GM18909 (cell line): ENCODE data around the gene SPATA16.
"Not testable (repeated sequence)": the region's sequence is repeated elsewhere in the genome, so short reads cannot be mapped to it uniquely, and the experiment has no call there.

Experiments used
- ATAC-seq: cut with Tn5 transposase; IDR thresholded peaks from one replicate; pipeline ENCODE4 v1.9.1; 2021; ENCODE audit warnings: mild to moderate bottlenecking; ENCODE audit not compliant: unreplicated experiment, poor library complexity

The SPATA16 gene

GRCh38 chr3:172908771-172909270 is 232.2 kb downstream of the SPATA16 start:
- no peak for ATAC-seq

- no peak for ATAC-seq
These were observed 235.6 kb downstream of the SPATA16 start for GRCh38 chr3:172905451-172905850.

- no peak for ATAC-seq
These were observed 236.2 kb downstream of the SPATA16 start for GRCh38 chr3:172904711-172905373.

DNA sequence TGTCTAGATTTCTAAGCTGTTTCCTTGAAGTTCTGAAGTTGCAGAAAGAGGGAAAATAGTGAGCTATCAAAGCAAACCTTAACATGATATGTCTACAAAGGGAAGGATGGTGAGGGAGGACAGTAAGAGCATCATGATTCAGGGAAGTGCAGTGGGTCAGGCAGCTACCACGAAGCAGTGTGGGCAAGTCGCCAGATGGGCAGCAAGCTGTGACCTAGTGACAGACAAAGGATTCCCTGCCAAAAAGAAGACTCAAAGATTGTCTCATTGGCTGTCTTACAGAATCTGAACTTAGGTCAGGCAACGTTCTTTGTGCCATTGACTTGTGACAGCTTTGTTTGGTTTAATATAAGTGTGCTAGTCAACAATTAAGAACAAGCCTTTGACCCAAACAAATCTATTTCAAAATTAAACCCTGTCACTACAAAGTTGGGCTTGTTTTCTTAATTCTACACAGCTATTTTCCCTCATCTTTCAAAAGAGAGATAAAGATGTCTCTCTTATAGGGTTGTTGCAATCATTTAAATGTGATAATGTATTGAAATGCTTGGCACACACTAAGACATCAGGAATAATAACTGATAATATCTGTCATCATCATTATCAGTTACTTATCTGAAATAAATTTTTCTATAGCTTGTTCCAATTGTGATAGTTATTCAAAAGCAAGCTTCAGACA is 237.3 kb downstream of the SPATA16 start:
- no peak for ATAC-seq

GRCh38 chr3:172892158-172892557 is 248.9 kb downstream of the SPATA16 start:
- ATAC-seq, result no peak

DNA sequence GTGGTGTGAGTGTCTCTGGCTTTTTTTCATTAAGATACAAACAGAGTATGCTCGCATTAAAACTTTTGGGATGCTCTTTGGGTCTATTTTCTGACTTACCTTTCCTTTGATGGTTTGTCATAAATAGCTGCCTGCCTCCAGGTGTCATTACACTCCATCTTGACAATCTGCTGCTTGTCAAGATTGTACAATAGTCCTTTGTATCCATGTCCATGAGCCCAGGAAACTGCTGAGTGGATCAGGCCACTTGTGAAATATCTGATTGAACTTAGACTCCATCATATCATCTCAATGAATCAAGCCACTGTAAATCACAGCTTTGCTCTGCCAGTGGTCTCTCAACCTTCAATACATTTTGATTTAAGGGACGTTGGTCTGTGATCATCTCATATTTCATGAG is 255.3 kb downstream of the SPATA16 start:
- no peak for ATAC-seq

DNA sequence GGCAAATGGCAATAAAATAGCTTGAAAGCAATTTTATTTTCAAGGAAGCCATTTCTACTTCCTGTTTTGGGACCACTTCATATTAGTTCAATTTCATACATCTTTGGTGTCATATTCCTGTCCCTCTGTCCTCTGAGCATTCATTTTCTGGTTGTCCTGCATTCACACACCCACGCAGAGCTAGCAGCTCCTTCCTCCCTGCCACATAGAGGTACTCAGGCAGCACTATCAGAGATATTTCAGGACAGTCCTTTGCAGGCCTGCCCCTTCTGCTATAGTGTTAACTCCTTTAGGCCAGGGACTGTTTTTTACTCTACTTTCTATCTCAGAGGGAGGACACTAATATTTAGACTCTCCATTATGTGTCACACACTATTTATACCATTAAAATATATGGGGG is 258.5 kb downstream of the SPATA16 start:
- no peak for ATAC-seq

- not testable (repeated sequence) for ATAC-seq
These were observed 261.7 kb downstream of the SPATA16 start for GRCh38 chr3:172879381-172879780.

DNA sequence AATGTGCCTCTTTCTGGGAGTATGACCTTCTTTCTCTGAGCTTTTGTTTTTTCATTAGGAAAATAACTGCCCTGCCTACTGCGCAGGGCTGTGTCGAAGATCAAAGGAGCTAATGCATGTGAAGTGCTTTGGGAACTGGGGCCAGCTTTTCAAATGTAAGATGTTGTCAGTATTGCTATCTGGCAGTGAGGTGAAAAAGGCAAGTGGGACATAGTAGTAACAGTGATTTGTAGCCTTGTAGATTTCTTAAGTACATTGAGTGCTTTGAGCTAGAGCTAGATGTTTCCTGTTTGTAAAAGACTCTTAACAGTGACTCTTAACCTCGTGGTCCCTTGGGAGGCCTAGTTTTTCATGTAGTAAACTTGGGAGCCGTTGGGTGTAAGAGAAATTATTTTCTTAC is 264.0 kb downstream of the SPATA16 start:
- ATAC-seq, result no peak

DNA sequence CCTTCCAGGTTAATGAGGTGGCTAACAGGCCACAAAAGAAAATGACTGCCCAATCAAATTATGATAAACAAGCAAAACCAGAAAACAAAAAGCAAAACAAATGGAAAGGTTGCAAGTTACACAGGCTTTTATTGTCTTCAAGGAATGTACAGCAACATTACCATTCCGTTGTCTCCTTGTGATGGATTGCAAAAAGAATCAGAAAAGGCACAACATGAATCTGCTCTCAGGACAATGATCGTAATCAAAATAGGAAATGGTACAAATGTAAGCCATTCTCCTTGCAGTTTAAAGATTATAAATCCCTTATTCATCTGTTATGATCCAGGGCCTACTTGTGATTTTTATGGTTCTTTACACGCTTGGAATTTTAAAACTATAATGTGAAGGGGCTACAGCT is 264.7 kb downstream of the SPATA16 start:
- no peak for ATAC-seq

DNA sequence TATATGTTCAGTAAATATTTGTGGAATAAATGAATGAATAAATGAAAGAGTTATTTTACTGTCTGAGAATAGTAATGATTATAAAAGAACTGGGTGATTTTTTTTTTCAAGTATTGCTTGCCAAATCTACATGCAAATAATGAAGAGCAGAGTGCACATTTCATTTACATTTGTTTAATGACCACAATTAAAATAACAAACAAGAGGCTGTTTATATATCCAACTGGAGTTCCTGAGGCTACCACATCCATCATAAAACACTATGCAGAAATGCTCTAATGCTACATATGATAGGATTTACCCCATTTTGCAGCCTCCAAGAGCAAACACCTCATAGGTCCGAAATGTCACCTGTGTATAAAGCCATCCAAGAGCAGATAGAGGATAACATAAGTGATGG is 266.0 kb downstream of the SPATA16 start:
- ATAC-seq, result no peak

- no peak for ATAC-seq
These were observed 271.1 kb downstream of the SPATA16 start for GRCh38 chr3:172869784-172870518.

GRCh38 chr3:172869368-172869771 is 271.7 kb downstream of the SPATA16 start:
- no peak for ATAC-seq

GRCh38 chr3:172868582-172869200 is 272.3 kb downstream of the SPATA16 start:
- no peak for ATAC-seq

GRCh38 chr3:172866726-172867350 is 274.2 kb downstream of the SPATA16 start:
- ATAC-seq, result not testable (repeated sequence)

DNA sequence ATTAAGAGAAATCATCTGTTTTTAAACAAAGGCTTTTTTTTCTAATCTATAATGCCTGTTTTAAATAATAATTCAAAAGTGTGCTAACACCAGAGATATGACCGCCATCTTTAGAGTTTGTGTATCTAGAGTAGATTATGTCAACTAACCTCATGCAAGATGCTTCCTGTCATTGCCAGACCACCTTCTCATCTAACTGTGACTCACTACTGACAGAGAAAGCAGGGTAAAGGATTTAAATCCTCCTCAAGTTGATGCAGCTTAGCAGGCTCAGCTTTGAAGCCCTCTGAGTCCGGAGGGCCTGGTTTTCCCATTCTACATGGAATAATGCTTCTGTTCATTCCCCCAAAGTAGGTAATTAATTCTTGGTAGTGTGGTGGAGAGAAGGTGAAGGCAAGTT is 282.0 kb downstream of the SPATA16 start:
- ATAC-seq, result no peak

DNA sequence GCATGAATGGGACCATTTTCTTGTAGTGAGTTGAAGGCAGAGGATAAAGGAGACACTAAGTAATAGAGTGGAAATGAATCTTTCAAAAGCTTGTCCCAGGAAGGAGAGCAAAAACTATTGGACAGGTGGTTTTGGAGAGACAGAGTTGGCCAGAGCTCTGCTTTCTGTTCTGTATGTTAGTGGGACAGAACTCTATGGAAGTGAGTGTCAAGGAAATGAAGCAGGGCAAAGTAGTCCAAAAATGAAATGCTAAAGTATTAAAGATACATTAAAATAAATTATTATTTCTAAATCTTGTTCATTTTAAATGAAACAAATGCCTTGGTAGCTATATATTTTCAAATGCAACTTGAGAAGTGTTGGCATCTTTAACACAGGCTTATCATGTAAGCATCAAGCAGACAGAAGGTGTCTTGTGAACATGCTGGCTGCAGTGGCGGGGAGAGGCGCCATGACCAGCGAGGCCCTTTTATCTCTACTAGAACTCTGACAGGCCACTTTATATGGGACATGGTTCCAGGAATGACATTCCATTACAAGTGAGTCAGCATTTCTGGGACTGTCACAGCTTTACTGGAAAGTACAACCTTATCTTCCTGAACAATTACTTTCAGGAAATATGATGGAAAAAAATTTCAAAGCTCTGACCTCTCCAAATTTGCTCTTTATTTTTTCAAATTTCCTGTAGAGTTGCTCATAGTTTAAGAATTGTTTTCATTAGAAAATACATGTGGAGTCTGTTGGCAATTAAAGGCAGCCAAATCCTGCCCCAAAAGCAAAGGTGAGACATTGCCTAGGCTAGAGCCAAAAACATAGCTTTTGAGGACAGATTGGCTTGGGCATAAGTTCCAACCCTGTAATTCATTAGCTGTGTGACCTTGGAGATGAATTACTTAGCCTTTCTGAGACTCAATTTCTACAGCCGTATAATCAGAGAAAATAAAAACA is 284.0 kb downstream of the SPATA16 start:
- no peak for ATAC-seq

DNA sequence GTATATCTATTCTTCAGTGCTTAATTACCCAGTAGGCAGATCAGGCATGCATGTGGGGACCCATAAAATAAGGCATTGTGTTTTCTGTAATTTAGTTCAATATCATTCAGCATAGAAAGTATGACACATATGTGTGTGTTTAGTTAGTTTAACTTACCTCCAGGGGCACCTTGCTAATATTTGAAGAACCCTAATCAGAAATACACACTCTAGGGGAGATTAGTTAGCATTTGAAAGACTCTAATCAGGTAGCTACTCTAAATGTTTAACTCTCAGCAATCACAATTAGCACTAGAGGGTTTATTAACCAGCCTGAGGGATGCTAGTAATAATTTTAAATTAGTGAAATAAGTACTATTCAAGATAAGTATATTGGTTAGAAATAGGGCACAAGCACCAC is 286.0 kb downstream of the SPATA16 start:
- ATAC-seq, result no peak

- no peak for ATAC-seq
These were observed 286.9 kb downstream of the SPATA16 start for GRCh38 chr3:172853921-172854666.
